ENCODE data around the gene INHBC.
A peak's percentile ranks its signal among the peaks of the same experiment; 100 is the strongest.

DNA sequence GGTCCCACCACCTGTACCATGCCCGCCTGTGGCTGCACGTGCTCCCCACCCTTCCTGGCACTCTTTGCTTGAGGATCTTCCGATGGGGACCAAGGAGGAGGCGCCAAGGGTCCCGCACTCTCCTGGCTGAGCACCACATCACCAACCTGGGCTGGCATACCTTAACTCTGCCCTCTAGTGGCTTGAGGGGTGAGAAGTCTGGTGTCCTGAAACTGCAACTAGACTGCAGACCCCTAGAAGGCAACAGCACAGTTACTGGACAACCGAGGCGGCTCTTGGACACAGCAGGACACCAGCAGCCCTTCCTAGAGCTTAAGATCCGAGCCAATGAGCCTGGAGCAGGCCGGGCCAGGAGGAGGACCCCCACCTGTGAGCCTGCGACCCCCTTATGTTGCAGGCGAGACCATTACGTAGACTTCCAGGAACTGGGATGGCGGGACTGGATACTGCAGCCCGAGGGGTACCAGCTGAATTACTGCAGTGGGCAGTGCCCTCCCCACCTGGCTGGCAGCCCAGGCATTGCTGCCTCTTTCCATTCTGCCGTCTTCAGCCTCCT, 21.6 kb downstream of the INHBC start:
- TF ChIP-seq, protein P1, sequence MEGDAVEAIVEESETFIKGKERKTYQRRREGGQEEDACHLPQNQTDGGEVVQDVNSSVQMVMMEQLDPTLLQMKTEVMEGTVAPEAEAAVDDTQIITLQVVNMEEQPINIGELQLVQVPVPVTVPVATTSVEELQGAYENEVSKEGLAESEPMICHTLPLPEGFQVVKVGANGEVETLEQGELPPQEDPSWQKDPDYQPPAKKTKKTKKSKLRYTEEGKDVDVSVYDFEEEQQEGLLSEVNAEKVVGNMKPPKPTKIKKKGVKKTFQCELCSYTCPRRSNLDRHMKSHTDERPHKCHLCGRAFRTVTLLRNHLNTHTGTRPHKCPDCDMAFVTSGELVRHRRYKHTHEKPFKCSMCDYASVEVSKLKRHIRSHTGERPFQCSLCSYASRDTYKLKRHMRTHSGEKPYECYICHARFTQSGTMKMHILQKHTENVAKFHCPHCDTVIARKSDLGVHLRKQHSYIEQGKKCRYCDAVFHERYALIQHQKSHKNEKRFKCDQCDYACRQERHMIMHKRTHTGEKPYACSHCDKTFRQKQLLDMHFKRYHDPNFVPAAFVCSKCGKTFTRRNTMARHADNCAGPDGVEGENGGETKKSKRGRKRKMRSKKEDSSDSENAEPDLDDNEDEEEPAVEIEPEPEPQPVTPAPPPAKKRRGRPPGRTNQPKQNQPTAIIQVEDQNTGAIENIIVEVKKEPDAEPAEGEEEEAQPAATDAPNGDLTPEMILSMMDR (IDR thresholded peaks at IDR 0.05): peak; percentile 97
- no peak for TF ChIP-seq ZFX (IDR thresholded peaks at IDR 0.05; ENCODE audit: borderline replicate concordance)

Measured in 22Rv1 (cell line).